Ishikawa (cell line): Measurements from ENCODE around the gene OLIG1.

Source experiments
- CEBPB ChIP-seq: IDR thresholded peaks from 2 replicates; pipeline ENCODE4 v1.6.1; 2012
- CREB1 ChIP-seq: IDR thresholded peaks from 2 replicates; pipeline ENCODE4 v1.6.1; 2012; ENCODE audit warnings: low read depth
- EGR1 ChIP-seq: IDR thresholded peaks from 2 replicates; pipeline ENCODE4 v1.6.1; 2012
- EP300 ChIP-seq: IDR thresholded peaks from 2 replicates; pipeline ENCODE4 v1.6.1; 2012; ENCODE audit warnings: borderline replicate concordance
- FOXM1 ChIP-seq: IDR thresholded peaks from 2 replicates; pipeline ENCODE4 v1.6.1; 2012; ENCODE audit warnings: low read depth, borderline replicate concordance
- NFIC ChIP-seq: IDR thresholded peaks from 2 replicates; pipeline ENCODE4 v1.6.1; 2012
- RAD21 ChIP-seq: IDR thresholded peaks from 2 replicates; pipeline ENCODE4 v1.6.1; 2012; ENCODE audit warnings: low read depth
- TAF1 ChIP-seq: IDR thresholded peaks from 2 replicates; pipeline ENCODE4 v1.6.1; 2012; ENCODE audit warnings: low read depth, mild to moderate bottlenecking
- TCF12 ChIP-seq: IDR thresholded peaks from 2 replicates; pipeline ENCODE4 v1.6.1; 2012; ENCODE audit warnings: low read depth
- TEAD4 ChIP-seq: IDR thresholded peaks from 2 replicates; pipeline ENCODE4 v1.6.1; 2012
- YY1 ChIP-seq: IDR thresholded peaks from 2 replicates; pipeline ENCODE4 v1.6.1; 2012; ENCODE audit warnings: low read depth
- ZBTB7A ChIP-seq: IDR thresholded peaks from 2 replicates; pipeline ENCODE4 v1.6.1; 2012; ENCODE audit warnings: low read depth
- TF ChIP-seq, protein P1 (sequence below): IDR thresholded peaks from 2 replicates; pipeline ENCODE4 v1.6.1; 2012
- TF ChIP-seq, protein P2 (sequence below): IDR thresholded peaks from 2 replicates; pipeline ENCODE4 v1.6.1; 2012; ENCODE audit warnings: low read depth, mild to moderate bottlenecking
- TF ChIP-seq, protein P3 (sequence below): IDR thresholded peaks from 2 replicates; pipeline ENCODE4 v1.6.1; 2012

The OLIG1 gene

DNA sequence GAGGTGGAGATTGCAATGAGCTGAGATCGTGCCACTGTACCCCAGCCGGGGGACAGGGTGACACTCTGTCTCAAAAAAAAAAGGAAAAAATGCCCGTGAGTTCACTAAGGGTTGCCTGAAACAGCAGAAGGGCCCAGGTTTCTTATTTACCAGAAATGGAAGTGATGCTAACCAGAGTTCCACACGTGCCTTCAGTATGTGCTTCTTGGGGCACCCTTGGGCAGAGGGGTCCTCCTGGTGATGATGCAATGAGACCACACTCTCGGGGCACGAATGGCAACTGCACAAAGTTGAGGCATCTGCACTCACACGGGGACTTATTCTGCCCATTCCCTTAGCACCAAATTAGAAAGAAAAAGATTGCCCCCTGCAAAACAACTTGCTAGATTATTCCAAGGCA is 29.2 kb downstream of the OLIG1 start:
- TF ChIP-seq, protein P1, sequence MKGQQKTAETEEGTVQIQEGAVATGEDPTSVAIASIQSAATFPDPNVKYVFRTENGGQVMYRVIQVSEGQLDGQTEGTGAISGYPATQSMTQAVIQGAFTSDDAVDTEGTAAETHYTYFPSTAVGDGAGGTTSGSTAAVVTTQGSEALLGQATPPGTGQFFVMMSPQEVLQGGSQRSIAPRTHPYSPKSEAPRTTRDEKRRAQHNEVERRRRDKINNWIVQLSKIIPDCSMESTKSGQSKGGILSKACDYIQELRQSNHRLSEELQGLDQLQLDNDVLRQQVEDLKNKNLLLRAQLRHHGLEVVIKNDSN, result no peak
- TF ChIP-seq, protein P2, sequence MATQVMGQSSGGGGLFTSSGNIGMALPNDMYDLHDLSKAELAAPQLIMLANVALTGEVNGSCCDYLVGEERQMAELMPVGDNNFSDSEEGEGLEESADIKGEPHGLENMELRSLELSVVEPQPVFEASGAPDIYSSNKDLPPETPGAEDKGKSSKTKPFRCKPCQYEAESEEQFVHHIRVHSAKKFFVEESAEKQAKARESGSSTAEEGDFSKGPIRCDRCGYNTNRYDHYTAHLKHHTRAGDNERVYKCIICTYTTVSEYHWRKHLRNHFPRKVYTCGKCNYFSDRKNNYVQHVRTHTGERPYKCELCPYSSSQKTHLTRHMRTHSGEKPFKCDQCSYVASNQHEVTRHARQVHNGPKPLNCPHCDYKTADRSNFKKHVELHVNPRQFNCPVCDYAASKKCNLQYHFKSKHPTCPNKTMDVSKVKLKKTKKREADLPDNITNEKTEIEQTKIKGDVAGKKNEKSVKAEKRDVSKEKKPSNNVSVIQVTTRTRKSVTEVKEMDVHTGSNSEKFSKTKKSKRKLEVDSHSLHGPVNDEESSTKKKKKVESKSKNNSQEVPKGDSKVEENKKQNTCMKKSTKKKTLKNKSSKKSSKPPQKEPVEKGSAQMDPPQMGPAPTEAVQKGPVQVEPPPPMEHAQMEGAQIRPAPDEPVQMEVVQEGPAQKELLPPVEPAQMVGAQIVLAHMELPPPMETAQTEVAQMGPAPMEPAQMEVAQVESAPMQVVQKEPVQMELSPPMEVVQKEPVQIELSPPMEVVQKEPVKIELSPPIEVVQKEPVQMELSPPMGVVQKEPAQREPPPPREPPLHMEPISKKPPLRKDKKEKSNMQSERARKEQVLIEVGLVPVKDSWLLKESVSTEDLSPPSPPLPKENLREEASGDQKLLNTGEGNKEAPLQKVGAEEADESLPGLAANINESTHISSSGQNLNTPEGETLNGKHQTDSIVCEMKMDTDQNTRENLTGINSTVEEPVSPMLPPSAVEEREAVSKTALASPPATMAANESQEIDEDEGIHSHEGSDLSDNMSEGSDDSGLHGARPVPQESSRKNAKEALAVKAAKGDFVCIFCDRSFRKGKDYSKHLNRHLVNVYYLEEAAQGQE, result no peak
- TF ChIP-seq TCF12 (no peak), EP300 (no peak), RAD21 (no peak), TEAD4 (no peak), NFIC (no peak), FOXM1 (no peak), CEBPB (no peak)
- TF ChIP-seq, protein P3, sequence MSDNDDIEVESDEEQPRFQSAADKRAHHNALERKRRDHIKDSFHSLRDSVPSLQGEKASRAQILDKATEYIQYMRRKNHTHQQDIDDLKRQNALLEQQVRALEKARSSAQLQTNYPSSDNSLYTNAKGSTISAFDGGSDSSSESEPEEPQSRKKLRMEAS, result no peak

GRCh38 chr21:33101300-33101911 is 31.5 kb downstream of the OLIG1 start:
- TF ChIP-seq FOXM1, result no peak
- TF ChIP-seq CEBPB, result no peak
- no peak for TF ChIP-seq TAF1
- TF ChIP-seq EP300, result no peak
- no peak for TF ChIP-seq TCF12
- no peak for TF ChIP-seq TEAD4

DNA sequence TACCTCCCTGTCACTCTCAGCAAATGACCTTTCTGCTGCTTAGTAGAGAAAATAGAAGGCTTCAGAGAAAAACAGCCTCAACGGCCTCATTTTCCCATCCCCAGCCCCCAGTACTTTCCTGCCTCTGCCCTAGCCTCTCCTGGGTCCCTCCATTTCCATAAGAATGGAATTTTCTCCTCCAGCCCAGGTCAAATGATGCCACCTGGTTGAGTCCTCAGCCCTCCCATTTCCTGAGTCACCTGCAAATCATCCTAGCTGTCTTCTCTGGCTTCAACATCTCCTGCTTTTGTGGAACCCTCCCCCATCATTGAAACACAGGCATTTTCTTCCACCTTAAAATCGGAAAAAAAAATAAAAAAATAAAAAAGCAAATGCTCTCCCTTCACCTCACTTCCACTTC is 35.1 kb downstream of the OLIG1 start:
- no peak for TF ChIP-seq CREB1
- TF ChIP-seq, protein P3, result no peak
- no peak for TF ChIP-seq EP300
- no peak for TF ChIP-seq ZBTB7A
- TF ChIP-seq TAF1, result no peak
- TF ChIP-seq TEAD4, result no peak
- no peak for TF ChIP-seq NFIC
- TF ChIP-seq CEBPB, result no peak
- TF ChIP-seq TCF12, result no peak
- no peak for TF ChIP-seq FOXM1
- TF ChIP-seq, protein P1, result no peak
- no peak for TF ChIP-seq RAD21

GRCh38 chr21:33108228-33108627 is 38.3 kb downstream of the OLIG1 start:
- no peak for TF ChIP-seq CEBPB
- no peak for TF ChIP-seq TEAD4
- no peak for TF ChIP-seq EP300
- no peak for TF ChIP-seq ZBTB7A
- no peak for TF ChIP-seq RAD21
- TF ChIP-seq, protein P1, result no peak
- TF ChIP-seq CREB1, result no peak
- TF ChIP-seq TAF1, result no peak
- TF ChIP-seq YY1, result no peak
- no peak for TF ChIP-seq FOXM1
- TF ChIP-seq, protein P3, result no peak
- TF ChIP-seq NFIC, result no peak
- TF ChIP-seq, protein P2, result no peak
- TF ChIP-seq TCF12, result no peak

GRCh38 chr21:33109574-33110339 is 39.8 kb downstream of the OLIG1 start:
- TF ChIP-seq FOXM1 (no peak), TEAD4 (no peak), EP300 (no peak), CEBPB (no peak), NFIC (no peak), TAF1 (no peak), RAD21 (no peak), EGR1 (no peak), YY1 (no peak), TCF12 (no peak), CREB1 (no peak), ZBTB7A (no peak)
- TF ChIP-seq, protein P1, result no peak
- TF ChIP-seq, protein P2, result no peak
- TF ChIP-seq, protein P3, result no peak
